ENCODE data around the gene AUP1. TPM values are rescaled to one million over a fixed set of nuclear protein-coding genes. Genes with fewer than 3 reads are reported as not detected.
A peak's percentile ranks its signal among the peaks of the same experiment; 100 is the strongest.

Gene AUP1
- polyA plus RNA-seq, 2 of the 4 experiments (the other 2 are of a cell fraction): 129 to 164 TPM

DNA sequence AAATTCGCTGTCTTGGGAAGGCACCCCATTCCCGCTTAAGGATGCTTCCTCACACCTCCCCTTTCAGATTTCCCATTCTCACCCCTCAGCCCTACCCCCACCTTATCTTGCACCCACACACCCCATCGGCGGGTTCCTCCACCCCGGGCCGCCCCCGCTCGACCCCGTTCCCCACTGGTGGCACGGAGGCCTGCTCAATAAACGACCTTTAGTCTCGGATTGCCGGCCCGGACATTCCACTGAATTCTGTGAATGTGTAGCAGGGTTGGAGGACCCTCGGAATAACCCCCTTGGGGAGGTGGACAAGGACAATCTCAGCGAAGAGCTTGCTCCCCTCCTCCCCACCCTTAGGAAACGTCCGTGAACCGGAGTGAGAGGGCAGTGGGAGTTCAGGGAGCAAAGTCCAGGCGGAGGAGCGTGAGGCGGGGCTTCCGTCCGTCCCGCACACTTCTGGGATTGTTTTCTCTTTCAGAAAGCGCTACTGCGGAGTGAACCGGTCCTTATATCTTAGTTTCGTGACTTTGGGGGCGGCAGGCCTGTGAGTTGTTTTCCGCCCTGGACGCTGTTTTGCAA lies 27.3 kb downstream of the AUP1 start:
- Histone ChIP-seq H3K4me3 (peak overlapping the region; percentile 54), H3K4me1 (peaks cover 29% of the 10 kb centered on the region), H3K27ac (peak overlapping the region; percentile 83 to 96), H3K4me2 (peak overlapping the region; percentile 72), H3K9me3 (no peaks in the 10 kb centered on the region)
- WGBS (ENCODE audit: missing lambda C conversion rate): 53% methylated on average over 27 of the region's 32 CpGs
- ChIA-PET POLR2A (interaction anchor here (1.8 kb wide), 1 partner anchor 19 kb away, joined by 11 read pairs; the partner anchor contains the start of genes CCDC142 and TTC31), CTCF (interaction anchor here (1.0 to 15.5 kb wide), 4 partner anchors 15 to 111 kb away, joined by 3 to 184 read pairs (median 10); partner anchors contain the start of genes CCDC142 and TTC31)
- TF ChIP-seq RFX5 (IDR thresholded peaks at IDR 0.05): no peak
- no peak for TF ChIP-seq HOXB13 (CRISPR knock-in tag; IDR thresholded peaks at IDR 0.05; ENCODE audit: low read depth)
- TF ChIP-seq CEBPB (IDR thresholded peaks at IDR 0.05): no peak
- TF ChIP-seq GATA3 (IDR thresholded peaks at IDR 0.05; ENCODE audit: borderline replicate concordance): 0 out of 2 replicates have a peak, but pooled peaks have one; percentile 9
- DNase-seq (ENCODE audit: low read depth in 1 of 2, low spot score in 1 of 2): no peak
- ATAC-seq: no peak
- no peak for FAIRE-seq

- ChIA-PET POLR2A (interaction anchor here (1.0 to 1.6 kb wide), 3 partner anchors 12 to 87 kb away, joined by 3 to 5 read pairs (median 4); partner anchors contain the start of genes CCDC142 and TTC31), CTCF (interaction anchor here (0.9 to 15.5 kb wide), 7 partner anchors 8 to 374 kb away, joined by 3 to 184 read pairs (median 4); partner anchors contain the start of genes CCDC142 and TTC31)
- ATAC-seq: no peak; a peak in 2 of 6 replicates
- TF ChIP-seq ZFP36 (IDR thresholded peaks at IDR 0.05; ENCODE audit: borderline replicate concordance, partially characterized antibody): no peak
- TF ChIP-seq HDAC2 (IDR thresholded peaks at IDR 0.05): no peak
- TF ChIP-seq, protein P1, sequence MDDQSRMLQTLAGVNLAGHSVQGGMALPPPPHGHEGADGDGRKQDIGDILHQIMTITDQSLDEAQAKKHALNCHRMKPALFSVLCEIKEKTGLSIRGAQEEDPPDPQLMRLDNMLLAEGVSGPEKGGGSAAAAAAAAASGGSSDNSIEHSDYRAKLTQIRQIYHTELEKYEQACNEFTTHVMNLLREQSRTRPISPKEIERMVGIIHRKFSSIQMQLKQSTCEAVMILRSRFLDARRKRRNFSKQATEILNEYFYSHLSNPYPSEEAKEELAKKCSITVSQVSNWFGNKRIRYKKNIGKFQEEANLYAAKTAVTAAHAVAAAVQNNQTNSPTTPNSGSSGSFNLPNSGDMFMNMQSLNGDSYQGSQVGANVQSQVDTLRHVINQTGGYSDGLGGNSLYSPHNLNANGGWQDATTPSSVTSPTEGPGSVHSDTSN (IDR thresholded peaks at IDR 0.05): no peak
- TF ChIP-seq, protein P2, sequence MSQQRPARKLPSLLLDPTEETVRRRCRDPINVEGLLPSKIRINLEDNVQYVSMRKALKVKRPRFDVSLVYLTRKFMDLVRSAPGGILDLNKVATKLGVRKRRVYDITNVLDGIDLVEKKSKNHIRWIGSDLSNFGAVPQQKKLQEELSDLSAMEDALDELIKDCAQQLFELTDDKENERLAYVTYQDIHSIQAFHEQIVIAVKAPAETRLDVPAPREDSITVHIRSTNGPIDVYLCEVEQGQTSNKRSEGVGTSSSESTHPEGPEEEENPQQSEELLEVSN (IDR thresholded peaks at IDR 0.05; ENCODE audit: borderline replicate concordance, low read depth): no peak
- no peak for TF ChIP-seq NPAS2 (CRISPR knock-in tag; IDR thresholded peaks at IDR 0.05; ENCODE audit: borderline replicate concordance)
- no peak for TF ChIP-seq HOXB13 (CRISPR knock-in tag; IDR thresholded peaks at IDR 0.05; ENCODE audit: low read depth)
- TF ChIP-seq CHD4 (IDR thresholded peaks at IDR 0.05; ENCODE audit: borderline replicate concordance): no peak
- Histone ChIP-seq H3K27ac (peak overlapping the region in 1 of 2 experiments; percentile 96; a peak in 4 of 6 replicates), H3K9me3 (no peaks in the 10 kb centered on the region), H3K4me2 (peak overlapping the region; percentile 72), H3K4me3 (peak overlapping the region; percentile 54), H3K4me1 (peaks cover 27% of the 10 kb centered on the region)
- WGBS (ENCODE audit: missing lambda C conversion rate): 88% methylated on average over 18 of the region's 18 CpGs
- no peak for FAIRE-seq
- DNase-seq (ENCODE audit: low read depth in 1 of 2, low spot score in 1 of 2): no peak
Observed at GRCh38 chr2:74501335-74502071, 28.0 kb downstream of the AUP1 start.

GRCh38 chr2:74500578-74500946 lies 28.9 kb downstream of the AUP1 start:
- CTCF ChIA-PET: interaction anchor here (0.8 to 15.5 kb wide), 7 partner anchors 13 to 375 kb away, joined by 3 to 184 read pairs (median 4); partner anchors contain the start of genes AUP1, CCDC142, HTRA2 and MRPL53
- no peak for ATAC-seq
- FAIRE-seq: no peak

GRCh38 chr2:74499940-74500577 lies 29.4 kb downstream of the AUP1 start:
- H3K4me3 ChIP-seq: no peak overlapping the region
- ATAC-seq (no peak), FAIRE-seq (no peak), DNase-seq (ENCODE audit: low read depth in 1 of 2, low spot score in 1 of 2) (no peak)
- no peak overlapping the region for H3K27ac ChIP-seq
- H3K4me2 ChIP-seq: no peak overlapping the region
- POLR2A ChIA-PET: interaction anchor here (1.1 to 1.6 kb wide), 2 partner anchors 11 to 17 kb away, joined by 4 to 5 read pairs; partner anchors contain the start of genes CCDC142 and TTC31
- TF ChIP-seq CBX8 (IDR thresholded peaks at IDR 0.05): no peak
- TF ChIP-seq, protein P3, sequence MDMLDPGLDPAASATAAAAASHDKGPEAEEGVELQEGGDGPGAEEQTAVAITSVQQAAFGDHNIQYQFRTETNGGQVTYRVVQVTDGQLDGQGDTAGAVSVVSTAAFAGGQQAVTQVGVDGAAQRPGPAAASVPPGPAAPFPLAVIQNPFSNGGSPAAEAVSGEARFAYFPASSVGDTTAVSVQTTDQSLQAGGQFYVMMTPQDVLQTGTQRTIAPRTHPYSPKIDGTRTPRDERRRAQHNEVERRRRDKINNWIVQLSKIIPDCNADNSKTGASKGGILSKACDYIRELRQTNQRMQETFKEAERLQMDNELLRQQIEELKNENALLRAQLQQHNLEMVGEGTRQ (IDR thresholded peaks at IDR 0.05): no peak
- TF ChIP-seq RFX5 (IDR thresholded peaks at IDR 0.05): no peak
- TF ChIP-seq KDM1A (IDR thresholded peaks at IDR 0.05; ENCODE audit: low read depth): no peak
- no peak for TF ChIP-seq GATA3 (IDR thresholded peaks at IDR 0.05; ENCODE audit: borderline replicate concordance)
- no peak for TF ChIP-seq PHF8 (IDR thresholded peaks at IDR 0.05; ENCODE audit: borderline replicate concordance, low read depth)
- no peak for TF ChIP-seq ELK1 (IDR thresholded peaks at IDR 0.05; ENCODE audit: low read depth, low read length)
- no peak for TF ChIP-seq RCOR1 (IDR thresholded peaks at IDR 0.05; ENCODE audit: low read depth, low read length)
- TF ChIP-seq, protein P1 (IDR thresholded peaks at IDR 0.05): no peak
- peaks cover 13% of the 10 kb centered on the region for H3K4me1 ChIP-seq
- no peaks in the 10 kb centered on the region for H3K9me3 ChIP-seq
- WGBS (ENCODE audit: missing lambda C conversion rate): 81% methylated on average over 15 of the region's 15 CpGs
- CTCF ChIA-PET: interaction anchor here (0.8 to 15.5 kb wide), 7 partner anchors 13 to 375 kb away, joined by 3 to 184 read pairs (median 4); partner anchors contain the start of genes AUP1, CCDC142, HTRA2 and MRPL53

More at GRCh38 chr2:74500578-74500946, 28.9 kb downstream of the AUP1 start:
- Histone ChIP-seq H3K4me3 (no peak overlapping the region), H3K9me3 (no peaks in the 10 kb centered on the region), H3K27ac (no peak overlapping the region), H3K4me1 (peaks cover 18% of the 10 kb centered on the region), H3K4me2 (no peak overlapping the region)
- DNase-seq (ENCODE audit: low read depth in 1 of 2, low spot score in 1 of 2): no peak
- POLR2A ChIA-PET: interaction anchor here (1.0 to 1.6 kb wide), 3 partner anchors 11 to 88 kb away, joined by 3 to 5 read pairs (median 4); partner anchors contain the start of genes CCDC142 and TTC31
- TF ChIP-seq ZC3H11A (IDR thresholded peaks at IDR 0.05): no peak

Measured in A549 (cell line).